WTC11 (cell line): ENCODE results near the gene RAB10. TPM values are rescaled to one million over a fixed set of nuclear protein-coding genes. Genes with fewer than 3 reads are reported as not detected.

Experiments
- ATAC-seq: fragments of 200-7000 bp; cut with Tn5 transposase; 2 replicates; pipeline ENCODE4 v1.10.0; 2021; ENCODE audit warnings: mild to moderate bottlenecking, moderate library complexity
- CTCF ChIA-PET: fragments of 300-600 bp; sonication (Branson Sonifier 250); formaldehyde crosslinking; loops from one replicate; lab custom pipeline; 2021; ENCODE audit warnings: antibody characterized with exemption; lab: Charles Lee
- POLR2A ChIA-PET: fragments of 350-600 bp; sonication (Branson Sonifier 250); formaldehyde crosslinking; loops from one replicate; lab custom pipeline; 2021; ENCODE audit warnings: antibody characterized with exemption; lab: Charles Lee
- DNase-seq: peaks from one replicate; pipeline ENCODE4 v3.0.0; 2021; ENCODE audit warnings: low spot score
- H3K27ac Mint-ChIP-seq: 2 replicates; pipeline ENCODE4 v1.8.0; 2021; ENCODE audit warnings: mixed read lengths
- H3K27me3 Mint-ChIP-seq: 2 replicates; pipeline ENCODE4 v1.8.0; 2021; ENCODE audit warnings: low read depth, mild to moderate bottlenecking, moderate library complexity, mixed read lengths
- H3K36me3 Mint-ChIP-seq: 2 replicates; pipeline ENCODE4 v1.8.0; 2021; ENCODE audit warnings: mixed read lengths
- H3K4me1 Mint-ChIP-seq: 2 replicates; pipeline ENCODE4 v1.8.0; 2022; ENCODE audit warnings: mixed read lengths
- H3K4me3 Mint-ChIP-seq: 2 replicates; pipeline ENCODE4 v1.8.0; 2021; ENCODE audit warnings: mild to moderate bottlenecking, moderate library complexity, mixed read lengths
- H3K9me3 Mint-ChIP-seq: 2 replicates; pipeline ENCODE4 v1.8.0; 2021; ENCODE audit warnings: mixed read lengths
- CREM ChIP-seq: sonication (generic); formaldehyde crosslinking; IDR thresholded peaks from 2 replicates; pipeline ENCODE4 v1.8.1; 2022; ENCODE audit warnings: mild to moderate bottlenecking, missing genetic modification reagents, moderate library complexity
- ELF4 ChIP-seq: sonication (generic); formaldehyde crosslinking; IDR thresholded peaks from 2 replicates; pipeline ENCODE4 v1.8.1; 2022; ENCODE audit warnings: low read depth, mild to moderate bottlenecking, moderate library complexity, missing genetic modification reagents
- FOXJ3 ChIP-seq: sonication (generic); formaldehyde crosslinking; IDR thresholded peaks from 2 replicates; pipeline ENCODE4 v1.9.0; 2021; ENCODE audit warnings: missing genetic modification reagents, mild to moderate bottlenecking, borderline replicate concordance
- GRHL2 ChIP-seq: fragments of 250-450 bp; sonication (Bioruptor Pico); IDR thresholded peaks from 2 replicates; pipeline ENCODE4 v1.8.0; 2022; ENCODE audit warnings: mild to moderate bottlenecking, moderate library complexity; ENCODE audit not compliant: insufficient replicate concordance, severe bottlenecking
- JAZF1 ChIP-seq: fragments of 250-450 bp; sonication (Bioruptor Pico); IDR thresholded peaks from 2 replicates; pipeline ENCODE4 v1.9.0; 2021; ENCODE audit warnings: moderate library complexity, mild to moderate bottlenecking, inconsistent platforms
- JUN ChIP-seq: sonication (generic); formaldehyde crosslinking; IDR thresholded peaks from 2 replicates; pipeline ENCODE4 v1.8.0; 2023; ENCODE audit warnings: mild to moderate bottlenecking, missing genetic modification reagents
- MXD4 ChIP-seq: fragments of 250-450 bp; sonication (Bioruptor Pico); IDR thresholded peaks from 2 replicates; pipeline ENCODE4 v1.8.0; 2021; ENCODE audit warnings: mild to moderate bottlenecking, moderate library complexity, borderline replicate concordance
- NFE2L1 ChIP-seq: sonication (generic); formaldehyde crosslinking; IDR thresholded peaks from 2 replicates; pipeline ENCODE4 v1.8.1; 2023; ENCODE audit warnings: missing genetic modification reagents
- RORB ChIP-seq: fragments of 250-450 bp; sonication (Bioruptor Pico); IDR thresholded peaks from 2 replicates; pipeline ENCODE4 v1.9.0; 2021; ENCODE audit warnings: mild to moderate bottlenecking
- SMAD4 ChIP-seq: sonication (generic); formaldehyde crosslinking; IDR thresholded peaks from 2 replicates; pipeline ENCODE4 v1.8.0; 2022; ENCODE audit warnings: mild to moderate bottlenecking, missing genetic modification reagents
- SP1 ChIP-seq: sonication (generic); formaldehyde crosslinking; conservative IDR thresholded peaks from 2 replicates; pipeline ENCODE4 v1.8.1; 2022; ENCODE audit warnings: missing genetic modification reagents
- TEAD1 ChIP-seq: sonication (generic); formaldehyde crosslinking; IDR thresholded peaks from 2 replicates; pipeline ENCODE4 v1.8.0; 2022; ENCODE audit warnings: mild to moderate bottlenecking, missing genetic modification reagents
- ZNF121 ChIP-seq: sonication (generic); formaldehyde crosslinking; IDR thresholded peaks from 2 replicates; pipeline ENCODE4 v1.8.0; 2023; ENCODE audit warnings: missing genetic modification reagents
- ZNF396 ChIP-seq: fragments of 250-450 bp; sonication (Bioruptor Pico); IDR thresholded peaks from 2 replicates; pipeline ENCODE4 v1.8.0; 2021; ENCODE audit warnings: mild to moderate bottlenecking, moderate library complexity, borderline replicate concordance
- ZNF532 ChIP-seq: fragments of 250-450 bp; sonication (Bioruptor Pico); IDR thresholded peaks from 2 replicates; pipeline ENCODE4 v1.9.0; 2021; ENCODE audit warnings: mild to moderate bottlenecking, borderline replicate concordance
- total RNA-seq: library from RNA; stranded (reverse); gene quantifications from 3 replicates; pipeline ENCODE4 v1.2.3, GENCODE V29; 2021
- TF ChIP-seq, protein P1 (sequence below): sonication (generic); formaldehyde crosslinking; IDR thresholded peaks from 2 replicates; pipeline ENCODE4 v1.8.1; 2022; ENCODE audit warnings: missing genetic modification reagents, borderline replicate concordance
- TF ChIP-seq, protein P2 (sequence below): sonication (generic); formaldehyde crosslinking; IDR thresholded peaks from 2 replicates; pipeline ENCODE4 v1.8.0; 2023; ENCODE audit warnings: mild to moderate bottlenecking, missing genetic modification reagents
- TF ChIP-seq, protein P3 (sequence below): sonication (generic); formaldehyde crosslinking; conservative IDR thresholded peaks from 2 replicates; pipeline ENCODE4 v1.8.1; 2023; ENCODE audit warnings: mild to moderate bottlenecking, low read depth, missing genetic modification reagents, moderate library complexity
- TF ChIP-seq, protein P4 (sequence below): sonication (generic); formaldehyde crosslinking; IDR thresholded peaks from 2 replicates; pipeline ENCODE4 v1.8.1; 2023; ENCODE audit warnings: mild to moderate bottlenecking, missing genetic modification reagents, moderate library complexity
- TF ChIP-seq, protein P5 (sequence below): sonication (generic); formaldehyde crosslinking; IDR thresholded peaks from 2 replicates; pipeline ENCODE4 v1.8.0; 2022; ENCODE audit warnings: mild to moderate bottlenecking, missing genetic modification reagents

The RAB10 gene
- total RNA-seq, 1 experiment from 2014 or later: 127 TPM

- Mint-ChIP-seq H3K9me3 (no peaks in the 10 kb centered on the region), H3K27ac (no peak overlapping the region), H3K4me3 (no peak overlapping the region), H3K4me1 (peaks cover 6% of the 10 kb centered on the region), H3K27me3 (no peaks in the 10 kb centered on the region), H3K36me3 (peaks cover 13% of the 10 kb centered on the region)
- DNase-seq: no peak
- TF ChIP-seq, protein P1, sequence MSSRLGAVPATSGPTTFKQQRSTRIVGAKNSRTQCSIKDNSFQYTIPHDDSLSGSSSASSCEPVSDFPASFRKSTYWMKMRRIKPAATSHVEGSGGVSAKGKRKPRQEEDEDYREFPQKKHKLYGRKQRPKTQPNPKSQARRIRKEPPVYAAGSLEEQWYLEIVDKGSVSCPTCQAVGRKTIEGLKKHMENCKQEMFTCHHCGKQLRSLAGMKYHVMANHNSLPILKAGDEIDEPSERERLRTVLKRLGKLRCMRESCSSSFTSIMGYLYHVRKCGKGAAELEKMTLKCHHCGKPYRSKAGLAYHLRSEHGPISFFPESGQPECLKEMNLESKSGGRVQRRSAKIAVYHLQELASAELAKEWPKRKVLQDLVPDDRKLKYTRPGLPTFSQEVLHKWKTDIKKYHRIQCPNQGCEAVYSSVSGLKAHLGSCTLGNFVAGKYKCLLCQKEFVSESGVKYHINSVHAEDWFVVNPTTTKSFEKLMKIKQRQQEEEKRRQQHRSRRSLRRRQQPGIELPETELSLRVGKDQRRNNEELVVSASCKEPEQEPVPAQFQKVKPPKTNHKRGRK (CRISPR knock-in tag): no peak
- TF ChIP-seq FOXJ3 (CRISPR knock-in tag) (no peak), SP1 (CRISPR knock-in tag) (no peak), SMAD4 (CRISPR knock-in tag) (no peak), MXD4 (CRISPR knock-in tag) (no peak), CREM (CRISPR knock-in tag) (no peak), ELF4 (CRISPR knock-in tag) (no peak), JUN (CRISPR knock-in tag) (no peak), JAZF1 (CRISPR knock-in tag) (no peak), ZNF396 (CRISPR knock-in tag) (no peak), NFE2L1 (CRISPR knock-in tag) (no peak)
- TF ChIP-seq, protein P2, sequence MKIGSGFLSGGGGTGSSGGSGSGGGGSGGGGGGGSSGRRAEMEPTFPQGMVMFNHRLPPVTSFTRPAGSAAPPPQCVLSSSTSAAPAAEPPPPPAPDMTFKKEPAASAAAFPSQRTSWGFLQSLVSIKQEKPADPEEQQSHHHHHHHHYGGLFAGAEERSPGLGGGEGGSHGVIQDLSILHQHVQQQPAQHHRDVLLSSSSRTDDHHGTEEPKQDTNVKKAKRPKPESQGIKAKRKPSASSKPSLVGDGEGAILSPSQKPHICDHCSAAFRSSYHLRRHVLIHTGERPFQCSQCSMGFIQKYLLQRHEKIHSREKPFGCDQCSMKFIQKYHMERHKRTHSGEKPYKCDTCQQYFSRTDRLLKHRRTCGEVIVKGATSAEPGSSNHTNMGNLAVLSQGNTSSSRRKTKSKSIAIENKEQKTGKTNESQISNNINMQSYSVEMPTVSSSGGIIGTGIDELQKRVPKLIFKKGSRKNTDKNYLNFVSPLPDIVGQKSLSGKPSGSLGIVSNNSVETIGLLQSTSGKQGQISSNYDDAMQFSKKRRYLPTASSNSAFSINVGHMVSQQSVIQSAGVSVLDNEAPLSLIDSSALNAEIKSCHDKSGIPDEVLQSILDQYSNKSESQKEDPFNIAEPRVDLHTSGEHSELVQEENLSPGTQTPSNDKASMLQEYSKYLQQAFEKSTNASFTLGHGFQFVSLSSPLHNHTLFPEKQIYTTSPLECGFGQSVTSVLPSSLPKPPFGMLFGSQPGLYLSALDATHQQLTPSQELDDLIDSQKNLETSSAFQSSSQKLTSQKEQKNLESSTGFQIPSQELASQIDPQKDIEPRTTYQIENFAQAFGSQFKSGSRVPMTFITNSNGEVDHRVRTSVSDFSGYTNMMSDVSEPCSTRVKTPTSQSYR: no peak
- TF ChIP-seq, protein P3, sequence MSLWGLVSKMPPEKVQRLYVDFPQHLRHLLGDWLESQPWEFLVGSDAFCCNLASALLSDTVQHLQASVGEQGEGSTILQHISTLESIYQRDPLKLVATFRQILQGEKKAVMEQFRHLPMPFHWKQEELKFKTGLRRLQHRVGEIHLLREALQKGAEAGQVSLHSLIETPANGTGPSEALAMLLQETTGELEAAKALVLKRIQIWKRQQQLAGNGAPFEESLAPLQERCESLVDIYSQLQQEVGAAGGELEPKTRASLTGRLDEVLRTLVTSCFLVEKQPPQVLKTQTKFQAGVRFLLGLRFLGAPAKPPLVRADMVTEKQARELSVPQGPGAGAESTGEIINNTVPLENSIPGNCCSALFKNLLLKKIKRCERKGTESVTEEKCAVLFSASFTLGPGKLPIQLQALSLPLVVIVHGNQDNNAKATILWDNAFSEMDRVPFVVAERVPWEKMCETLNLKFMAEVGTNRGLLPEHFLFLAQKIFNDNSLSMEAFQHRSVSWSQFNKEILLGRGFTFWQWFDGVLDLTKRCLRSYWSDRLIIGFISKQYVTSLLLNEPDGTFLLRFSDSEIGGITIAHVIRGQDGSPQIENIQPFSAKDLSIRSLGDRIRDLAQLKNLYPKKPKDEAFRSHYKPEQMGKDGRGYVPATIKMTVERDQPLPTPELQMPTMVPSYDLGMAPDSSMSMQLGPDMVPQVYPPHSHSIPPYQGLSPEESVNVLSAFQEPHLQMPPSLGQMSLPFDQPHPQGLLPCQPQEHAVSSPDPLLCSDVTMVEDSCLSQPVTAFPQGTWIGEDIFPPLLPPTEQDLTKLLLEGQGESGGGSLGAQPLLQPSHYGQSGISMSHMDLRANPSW (CRISPR knock-in tag): no peak
- TF ChIP-seq, protein P4, sequence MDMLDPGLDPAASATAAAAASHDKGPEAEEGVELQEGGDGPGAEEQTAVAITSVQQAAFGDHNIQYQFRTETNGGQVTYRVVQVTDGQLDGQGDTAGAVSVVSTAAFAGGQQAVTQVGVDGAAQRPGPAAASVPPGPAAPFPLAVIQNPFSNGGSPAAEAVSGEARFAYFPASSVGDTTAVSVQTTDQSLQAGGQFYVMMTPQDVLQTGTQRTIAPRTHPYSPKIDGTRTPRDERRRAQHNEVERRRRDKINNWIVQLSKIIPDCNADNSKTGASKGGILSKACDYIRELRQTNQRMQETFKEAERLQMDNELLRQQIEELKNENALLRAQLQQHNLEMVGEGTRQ (CRISPR knock-in tag): no peak
- TF ChIP-seq, protein P5, sequence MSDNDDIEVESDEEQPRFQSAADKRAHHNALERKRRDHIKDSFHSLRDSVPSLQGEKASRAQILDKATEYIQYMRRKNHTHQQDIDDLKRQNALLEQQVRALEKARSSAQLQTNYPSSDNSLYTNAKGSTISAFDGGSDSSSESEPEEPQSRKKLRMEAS (CRISPR knock-in tag): no peak
- ChIA-PET CTCF (no interaction called here), POLR2A (no interaction called here)
- no peak for ATAC-seq
Observed at GRCh38 chr2:26049641-26050040, 15.8 kb downstream of the RAB10 start.

GRCh38 chr2:26052740-26053139 is 18.9 kb downstream of the RAB10 start:
- Mint-ChIP-seq H3K4me3 (no peak overlapping the region), H3K4me1 (peaks cover 9% of the 10 kb centered on the region), H3K9me3 (no peaks in the 10 kb centered on the region), H3K36me3 (0 out of 2 replicates have a peak, but pooled peaks cover 6% of the 10 kb centered on the region), H3K27ac (peak overlapping the region; percentile 71; the same call in 1 of the 2 replicates), H3K27me3 (no peaks in the 10 kb centered on the region)
- ATAC-seq: no peak
- ChIA-PET POLR2A (interaction anchor here (0.6 kb wide), 2 partner anchors 198 to 616 kb away, joined by 3 to 5 read pairs; no protein-coding TSS in a partner anchor), CTCF (interaction anchor here (0.7 to 2.0 kb wide), 2 partner anchors 35 to 327 kb away, joined by 3 to 4 read pairs; no protein-coding TSS in a partner anchor)
- DNase-seq: no peak
- TF ChIP-seq RORB (CRISPR knock-in tag): no peak
- TF ChIP-seq ZNF532 (CRISPR knock-in tag): no peak
- TF ChIP-seq TEAD1 (CRISPR knock-in tag): no peak
- TF ChIP-seq, protein P3 (CRISPR knock-in tag): no peak
- TF ChIP-seq ZNF121 (CRISPR knock-in tag): no peak
- no peak for TF ChIP-seq GRHL2 (CRISPR knock-in tag)
- no peak for TF ChIP-seq SMAD4 (CRISPR knock-in tag)
